D341Med (cell line): ENCODE data around the gene PPP1R1C.

Experiments
- DNase-seq: peaks from one replicate; pipeline ENCODE4 v3.0.0; 2012; ENCODE audit warnings: low spot score

PPP1R1C gene

DNA sequence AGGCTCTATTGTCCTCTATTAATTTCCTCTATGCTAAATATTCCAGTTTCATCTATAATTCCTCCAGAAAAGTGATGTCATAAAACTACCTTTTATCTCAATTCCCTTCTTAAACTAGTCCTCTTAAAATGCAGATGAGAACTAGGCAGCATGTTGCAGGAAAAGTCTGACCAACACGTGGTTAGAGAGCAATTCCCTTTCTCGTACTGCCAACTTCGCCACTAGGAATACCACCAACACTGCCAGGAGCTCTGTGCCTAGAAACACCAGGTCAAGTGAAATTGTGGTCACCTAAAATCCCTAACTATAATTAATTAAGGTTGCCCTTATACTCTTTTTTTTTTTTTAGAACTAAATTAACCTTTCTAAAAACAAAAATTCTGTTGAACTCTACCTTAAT, 127.7 kb downstream of the PPP1R1C start:
- DNase-seq = no peak

DNA sequence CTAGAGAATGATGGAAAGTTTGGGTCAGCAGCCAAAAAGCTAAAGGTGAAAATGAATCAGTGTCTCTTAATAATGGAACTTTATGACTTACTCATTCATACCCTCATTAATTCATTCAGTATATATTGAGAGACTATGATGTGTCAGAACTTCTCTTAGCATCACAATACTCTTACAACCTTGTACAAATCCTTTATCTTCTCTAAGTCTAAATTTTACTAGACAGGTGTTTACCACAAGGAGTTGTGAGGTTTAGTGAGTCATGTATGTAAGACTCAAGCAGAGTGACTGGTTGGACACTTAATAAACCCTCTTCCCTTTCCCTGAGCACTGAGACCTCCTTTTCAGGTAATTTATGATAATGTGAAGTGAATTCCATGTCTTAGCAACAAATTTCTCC, 129.6 kb downstream of the PPP1R1C start:
- DNase-seq = no peak

GRCh38 chr2:182116774-182117173, 131.1 kb downstream of the PPP1R1C start:
- DNase-seq = no peak

- no peak for DNase-seq
Observed at GRCh38 chr2:182117196-182117595, 131.5 kb downstream of the PPP1R1C start.

GRCh38 chr2:182128821-182129707, 143.4 kb downstream of the PPP1R1C start:
- DNase-seq = no peak

DNA sequence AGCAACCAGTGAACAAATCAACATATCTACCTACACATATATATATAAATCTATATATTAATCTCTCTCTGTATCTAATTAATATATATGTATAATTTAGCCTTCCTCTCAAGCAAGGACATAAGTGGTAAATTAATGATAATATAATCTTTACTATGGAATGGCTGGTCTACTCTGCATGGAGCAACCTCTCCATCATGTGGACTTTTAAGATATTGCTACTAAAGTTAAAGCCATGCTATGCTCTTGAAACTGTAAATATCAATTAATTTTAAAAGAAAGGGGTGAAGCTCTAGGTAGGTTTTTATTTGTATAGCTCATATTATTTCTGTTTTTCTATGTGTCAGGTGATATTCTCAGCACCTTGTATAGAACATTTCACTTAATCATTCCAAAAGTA, 147.0 kb downstream of the PPP1R1C start:
- DNase-seq = no peak

DNA sequence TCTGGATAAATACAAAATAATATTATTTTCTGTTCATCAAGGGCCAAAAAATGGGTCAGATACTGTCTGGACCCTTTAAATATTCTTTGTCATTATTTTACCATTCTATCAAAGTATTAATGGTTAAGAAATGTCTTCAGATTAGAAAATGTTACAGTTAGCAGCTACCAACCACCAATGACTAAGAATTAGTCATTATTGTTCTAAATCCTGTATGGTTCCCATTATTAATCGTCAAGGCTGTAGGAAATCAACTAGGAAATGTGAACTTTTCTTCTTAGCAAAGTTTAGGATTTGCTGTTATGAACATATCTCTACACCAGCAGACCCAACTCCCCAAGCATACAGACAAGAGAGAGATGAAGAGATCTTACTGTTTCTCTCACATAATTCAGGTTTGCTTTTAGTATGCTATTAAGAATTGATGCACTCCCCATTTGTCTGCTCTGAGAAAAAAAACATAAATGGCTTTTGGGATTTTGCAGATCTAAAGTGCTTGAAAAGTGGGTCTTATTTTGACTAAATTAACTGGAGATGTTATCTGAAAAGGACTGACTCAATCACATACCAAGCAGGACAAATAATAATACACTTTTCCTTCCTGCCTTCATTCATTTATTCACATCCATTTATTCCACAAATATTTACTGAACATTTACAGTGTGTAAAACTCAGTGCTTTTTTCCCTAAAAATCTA, 147.7 kb downstream of the PPP1R1C start:
- DNase-seq = no peak

DNA sequence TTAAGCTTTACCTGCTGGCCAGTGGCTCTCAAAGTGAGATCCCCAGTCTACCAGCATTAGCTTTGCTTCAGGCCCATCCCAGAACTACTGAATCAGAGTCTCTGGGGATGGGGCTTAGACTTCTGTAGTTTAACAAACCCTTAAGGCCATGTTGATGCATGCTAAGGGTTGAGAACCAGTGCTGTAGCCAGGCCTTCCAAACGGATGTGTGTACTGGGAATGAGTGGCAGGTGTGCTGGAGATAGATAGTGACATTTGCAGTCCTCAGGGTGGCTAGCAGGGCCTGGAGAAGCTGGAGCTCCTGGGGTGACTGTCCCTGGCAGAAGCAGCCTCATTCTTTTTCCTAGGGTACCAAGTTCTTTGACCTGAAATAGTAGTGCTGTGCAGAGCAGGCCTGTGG, 148.5 kb downstream of the PPP1R1C start:
- DNase-seq = no peak

- DNase-seq = no peak
Observed at GRCh38 chr2:182142062-182142461, 156.4 kb downstream of the PPP1R1C start.

GRCh38 chr2:182144041-182144775, 158.6 kb downstream of the PPP1R1C start:
- DNase-seq = no peak

DNA sequence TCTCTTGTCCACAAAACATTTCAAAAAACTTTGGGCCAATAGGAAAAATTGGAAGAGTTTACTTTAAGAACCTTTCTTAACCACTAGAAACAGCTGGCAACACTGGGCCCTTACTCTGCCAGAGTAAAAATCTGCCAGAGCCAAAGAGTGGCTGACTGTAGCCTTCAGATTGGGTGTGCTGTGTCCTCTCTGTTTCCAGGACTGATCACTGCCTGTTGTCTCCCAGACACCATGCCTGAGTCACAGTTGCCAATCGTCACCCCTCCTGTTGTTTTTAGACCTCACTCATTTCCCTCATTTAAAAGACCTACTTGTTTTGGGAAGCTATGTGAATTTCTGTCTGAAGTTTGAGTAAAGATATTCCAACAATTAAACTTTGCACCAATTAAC, 159.1 kb downstream of the PPP1R1C start:
- no peak for DNase-seq

GRCh38 chr2:182148344-182148743, 162.7 kb downstream of the PPP1R1C start:
- no peak for DNase-seq

GRCh38 chr2:182163878-182164277, 178.2 kb downstream of the PPP1R1C start:
- DNase-seq = no peak

DNA sequence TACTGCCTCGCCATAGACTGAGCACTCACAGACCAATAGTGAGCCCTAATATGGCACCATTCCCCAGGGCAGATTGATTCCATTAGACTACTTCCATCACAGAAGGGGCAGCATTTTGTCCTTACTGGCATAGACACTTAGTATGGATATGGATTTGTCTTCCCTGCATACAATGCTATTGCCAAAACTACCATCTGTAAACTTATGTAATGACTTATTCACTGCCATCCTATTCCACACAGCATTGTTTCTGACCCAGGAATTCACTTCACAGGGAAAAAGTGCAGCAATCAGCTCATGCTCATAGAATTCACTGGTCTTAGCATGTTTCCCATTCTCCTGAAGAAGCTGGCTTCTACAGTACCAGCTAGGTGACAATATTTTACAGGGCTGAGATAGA, 179.0 kb downstream of the PPP1R1C start:
- no peak for DNase-seq

GRCh38 chr2:182165202-182165601, 179.5 kb downstream of the PPP1R1C start:
- DNase-seq = no peak

- DNase-seq = no peak
Observed at GRCh38 chr2:182166406-182166805, 180.8 kb downstream of the PPP1R1C start.

GRCh38 chr2:182166841-182167240, 181.2 kb downstream of the PPP1R1C start:
- no peak for DNase-seq
